Uterus (tissue), 2 donors: ENCODE measurements around the gene VPS45.

ENCODE experiments used
- POLR2A ChIP-seq, 2 donors: fragments of 450-650 bp; IDR thresholded peaks; one replicate each; pipeline ENCODE4 v1.6.1; 2016; ENCODE audit warnings: antibody characterized with exemption in 2 of 2, mild to moderate bottlenecking in 1 of 2, moderate library complexity in 1 of 2
- TF ChIP-seq, protein P1 (sequence below), 4 experiments: fragments of 200-600 bp in 2 of 4; fragments of 450-650 bp in 2 of 4; sonication (generic) in 2 of 4; IDR thresholded peaks; one replicate each; pipeline ENCODE4 v1.5.1; 2016 to 2019; ENCODE audit warnings: antibody characterized with exemption in 4 of 4, mild to moderate bottlenecking in 2 of 4, moderate library complexity in 1 of 4

DNA sequence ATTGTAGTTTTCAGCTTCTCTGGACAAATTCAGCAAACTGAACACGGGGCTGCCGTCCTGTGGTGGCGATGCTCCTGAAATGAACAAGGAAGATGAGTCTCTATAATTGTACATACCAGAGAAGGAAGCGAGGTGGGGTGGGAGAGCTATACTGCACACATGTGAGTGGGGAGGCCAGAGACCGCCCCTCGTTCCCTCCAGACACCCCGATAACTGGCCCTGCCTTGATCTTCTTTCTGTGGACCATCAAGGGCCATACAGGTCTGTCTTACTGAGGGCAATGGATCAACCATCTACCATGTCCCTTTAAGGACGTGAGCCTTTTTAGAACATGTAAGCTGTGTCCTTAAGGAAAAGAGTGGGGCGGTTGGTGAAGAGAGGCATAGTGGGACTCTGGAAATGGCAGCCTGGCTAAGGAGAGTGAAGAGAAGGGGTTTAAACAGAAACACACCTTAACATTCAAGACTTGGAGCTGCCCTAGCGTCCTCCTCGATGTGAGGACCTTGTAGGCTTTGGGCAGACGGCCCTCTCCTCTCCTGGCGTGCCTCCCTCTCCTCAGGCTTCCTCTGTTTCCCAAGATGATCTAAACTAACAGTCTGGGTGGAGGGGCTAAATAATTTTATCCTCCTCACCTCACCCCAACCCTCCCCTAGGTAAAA, 88.0 kb downstream of the VPS45 start:
- no peak for TF ChIP-seq POLR2A (IDR thresholded peaks at IDR 0.05)
- TF ChIP-seq, protein P1, sequence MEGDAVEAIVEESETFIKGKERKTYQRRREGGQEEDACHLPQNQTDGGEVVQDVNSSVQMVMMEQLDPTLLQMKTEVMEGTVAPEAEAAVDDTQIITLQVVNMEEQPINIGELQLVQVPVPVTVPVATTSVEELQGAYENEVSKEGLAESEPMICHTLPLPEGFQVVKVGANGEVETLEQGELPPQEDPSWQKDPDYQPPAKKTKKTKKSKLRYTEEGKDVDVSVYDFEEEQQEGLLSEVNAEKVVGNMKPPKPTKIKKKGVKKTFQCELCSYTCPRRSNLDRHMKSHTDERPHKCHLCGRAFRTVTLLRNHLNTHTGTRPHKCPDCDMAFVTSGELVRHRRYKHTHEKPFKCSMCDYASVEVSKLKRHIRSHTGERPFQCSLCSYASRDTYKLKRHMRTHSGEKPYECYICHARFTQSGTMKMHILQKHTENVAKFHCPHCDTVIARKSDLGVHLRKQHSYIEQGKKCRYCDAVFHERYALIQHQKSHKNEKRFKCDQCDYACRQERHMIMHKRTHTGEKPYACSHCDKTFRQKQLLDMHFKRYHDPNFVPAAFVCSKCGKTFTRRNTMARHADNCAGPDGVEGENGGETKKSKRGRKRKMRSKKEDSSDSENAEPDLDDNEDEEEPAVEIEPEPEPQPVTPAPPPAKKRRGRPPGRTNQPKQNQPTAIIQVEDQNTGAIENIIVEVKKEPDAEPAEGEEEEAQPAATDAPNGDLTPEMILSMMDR (IDR thresholded peaks at IDR 0.05): no peak
